ENCODE results near the gene SCART1.
"Not testable (repeated sequence)": the region's sequence is repeated elsewhere in the genome, so short reads cannot be mapped to it uniquely, and the experiment has no call there.

SCART1 gene

GRCh38 chr10:133467286-133467911 lies 13.7 kb downstream of the SCART1 start:
- in situ Hi-C loops (cut with MboI; ENCODE audit: low sequenced_read_pairs): no loop called here

GRCh38 chr10:133469205-133469604 lies 15.5 kb downstream of the SCART1 start:
- in situ Hi-C loops (cut with MboI; ENCODE audit: low sequenced_read_pairs): not testable (repeated sequence)

GRCh38 chr10:133471300-133472109 lies 17.8 kb downstream of the SCART1 start:
- in situ Hi-C loops (cut with MboI; ENCODE audit: low sequenced_read_pairs): no loop called here

- in situ Hi-C loops (cut with MboI; ENCODE audit: low sequenced_read_pairs): no loop called here
Observed at GRCh38 chr10:133473270-133473669, 19.5 kb downstream of the SCART1 start.

GRCh38 chr10:133474027-133474426 lies 20.3 kb downstream of the SCART1 start:
- in situ Hi-C loops (cut with MboI; ENCODE audit: low sequenced_read_pairs): no loop called here

GRCh38 chr10:133474665-133475424 lies 21.1 kb downstream of the SCART1 start:
- in situ Hi-C loops (cut with MboI; ENCODE audit: low sequenced_read_pairs): no loop called here

- in situ Hi-C loops (cut with MboI; ENCODE audit: low sequenced_read_pairs): no loop called here
Observed at GRCh38 chr10:133475425-133475734, 21.6 kb downstream of the SCART1 start.

- in situ Hi-C loops (cut with MboI; ENCODE audit: low sequenced_read_pairs): no loop called here
Observed at GRCh38 chr10:133475821-133476640, 22.3 kb downstream of the SCART1 start.

GRCh38 chr10:133476641-133476990 lies 22.9 kb downstream of the SCART1 start:
- in situ Hi-C loops (cut with MboI; ENCODE audit: low sequenced_read_pairs): no loop called here

- in situ Hi-C loops (cut with MboI; ENCODE audit: low sequenced_read_pairs): no loop called here
Observed at GRCh38 chr10:133481086-133481643, 27.4 kb downstream of the SCART1 start.

- in situ Hi-C loops (cut with MboI; ENCODE audit: low sequenced_read_pairs): no loop called here
Observed at GRCh38 chr10:133481657-133482056, 27.9 kb downstream of the SCART1 start.

- in situ Hi-C loops (cut with MboI; ENCODE audit: low sequenced_read_pairs): no loop called here
Observed at GRCh38 chr10:133484818-133485217, 31.1 kb downstream of the SCART1 start.

- in situ Hi-C loops (cut with MboI; ENCODE audit: low sequenced_read_pairs): no loop called here
Observed at GRCh38 chr10:133487085-133487484, 33.3 kb downstream of the SCART1 start.

GRCh38 chr10:133488354-133488753 lies 34.6 kb downstream of the SCART1 start:
- in situ Hi-C loops (cut with MboI; ENCODE audit: low sequenced_read_pairs): no loop called here

GRCh38 chr10:133489816-133490588 lies 36.3 kb downstream of the SCART1 start:
- in situ Hi-C loops (cut with MboI; ENCODE audit: low sequenced_read_pairs): no loop called here

GRCh38 chr10:133493562-133493961 lies 39.8 kb downstream of the SCART1 start:
- in situ Hi-C loops (cut with MboI; ENCODE audit: low sequenced_read_pairs): not testable (repeated sequence)

GRCh38 chr10:133497363-133497762 lies 43.6 kb downstream of the SCART1 start:
- in situ Hi-C loops (cut with MboI; ENCODE audit: low sequenced_read_pairs): not testable (repeated sequence)

- in situ Hi-C loops (cut with MboI; ENCODE audit: low sequenced_read_pairs): not testable (repeated sequence)
Observed at GRCh38 chr10:133499176-133499575, 45.4 kb downstream of the SCART1 start.

GRCh38 chr10:133500897-133501296 lies 47.2 kb downstream of the SCART1 start:
- in situ Hi-C loops (cut with MboI; ENCODE audit: low sequenced_read_pairs): not testable (repeated sequence)

- in situ Hi-C loops (cut with MboI; ENCODE audit: low sequenced_read_pairs): no loop called here
Observed at GRCh38 chr10:133509700-133510099, 56.0 kb downstream of the SCART1 start.
